Kidney capillary endothelial cell (primary cell): ENCODE measurements around the gene TEFM.
"Not testable (repeated sequence)": the region's sequence is repeated elsewhere in the genome, so short reads cannot be mapped to it uniquely, and the experiment has no call there.

ENCODE experiments used
- DNase-seq: peaks from one replicate; pipeline ENCODE4 v3.0.0-alpha.2; 2018; ENCODE audit warnings: low spot score

TEFM gene, protein sequence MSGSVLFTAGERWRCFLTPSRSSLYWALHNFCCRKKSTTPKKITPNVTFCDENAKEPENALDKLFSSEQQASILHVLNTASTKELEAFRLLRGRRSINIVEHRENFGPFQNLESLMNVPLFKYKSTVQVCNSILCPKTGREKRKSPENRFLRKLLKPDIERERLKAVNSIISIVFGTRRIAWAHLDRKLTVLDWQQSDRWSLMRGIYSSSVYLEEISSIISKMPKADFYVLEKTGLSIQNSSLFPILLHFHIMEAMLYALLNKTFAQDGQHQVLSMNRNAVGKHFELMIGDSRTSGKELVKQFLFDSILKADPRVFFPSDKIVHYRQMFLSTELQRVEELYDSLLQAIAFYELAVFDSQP

DNA sequence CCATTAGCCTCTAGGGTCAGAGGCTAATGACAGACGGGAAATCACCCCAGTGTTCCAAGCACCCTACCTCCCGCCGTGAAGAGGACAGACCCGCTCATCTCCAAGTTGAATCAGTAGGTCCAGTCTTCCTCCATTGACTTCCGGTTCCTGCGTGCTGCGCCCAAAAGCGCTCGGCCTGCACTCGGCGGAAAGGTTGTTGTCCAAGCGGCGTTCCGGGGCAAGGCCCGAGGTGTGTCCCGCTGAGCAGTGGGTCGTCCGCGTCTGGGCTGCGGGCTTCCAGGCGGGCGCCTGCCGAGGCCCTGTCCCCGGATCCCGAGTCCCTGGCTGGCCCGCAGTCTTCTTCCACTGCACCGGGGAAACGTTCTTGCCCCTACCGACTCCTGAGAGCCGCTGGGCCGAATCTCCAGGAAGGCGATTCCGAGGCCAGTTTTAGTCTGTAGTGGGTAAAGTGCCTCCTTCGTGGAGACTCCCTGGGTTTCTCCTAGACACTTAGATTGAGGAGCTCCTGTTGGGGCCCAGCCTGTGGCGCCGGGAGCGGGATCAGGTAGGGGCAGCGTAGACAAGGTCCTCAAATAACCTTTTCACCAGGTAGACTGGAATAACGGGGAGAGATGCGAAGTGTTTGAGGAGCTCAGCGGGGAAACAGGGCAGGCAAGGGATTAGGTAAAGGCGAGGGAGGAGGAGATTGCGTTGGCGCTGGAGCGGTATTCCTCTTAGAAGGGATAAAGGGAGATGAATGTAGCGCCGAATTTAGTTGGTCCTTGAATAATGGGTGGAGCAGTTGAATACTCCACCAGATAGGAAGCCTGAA lies at the start of gene TEFM:
Gene TEFM (minus strand): TSS at position 138 of the 811 bp plus-strand sequence. CDS start 40 bp downstream, at position 98.
- peak; percentile 85 for DNase-seq

DNA sequence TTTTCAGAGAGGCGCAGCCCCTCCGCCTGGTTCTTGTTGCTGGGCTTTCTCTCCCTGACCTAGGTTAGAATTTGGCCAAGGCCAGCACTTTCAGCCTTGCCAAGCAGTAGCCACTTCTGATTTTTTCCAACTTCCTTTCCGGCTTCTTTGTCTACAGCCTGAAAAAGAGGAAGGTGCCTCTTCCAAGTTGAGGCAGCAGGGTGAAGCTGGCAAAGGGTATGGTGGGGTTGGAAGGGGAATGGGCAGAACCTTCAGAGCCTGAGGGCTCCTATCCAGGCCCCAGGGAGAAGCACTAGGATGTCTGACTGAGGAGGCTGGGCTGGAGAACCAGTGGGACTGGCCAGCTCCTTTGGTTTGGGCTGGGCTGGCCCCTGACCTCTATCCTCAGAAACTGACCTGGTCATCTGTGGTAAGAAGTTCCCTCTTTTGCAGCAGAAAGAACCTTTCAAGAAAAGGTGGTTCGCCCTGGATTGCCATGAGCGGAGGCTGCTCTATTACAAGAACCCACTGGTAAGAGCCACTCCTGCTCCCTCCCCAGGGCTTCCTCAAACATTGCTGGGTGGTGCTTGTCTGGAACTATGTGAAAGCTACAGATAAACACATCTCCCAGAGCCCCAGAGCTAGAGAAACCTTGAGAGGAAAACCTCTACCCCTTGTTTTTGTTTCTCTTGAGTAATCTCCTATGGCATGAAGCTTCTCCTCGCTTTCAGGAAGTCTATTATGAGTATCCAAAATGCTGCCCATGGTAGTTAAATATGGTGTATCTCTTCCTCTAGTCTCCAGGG lies 48.2 kb upstream of the TEFM start:
- DNase-seq = no peak

DNA sequence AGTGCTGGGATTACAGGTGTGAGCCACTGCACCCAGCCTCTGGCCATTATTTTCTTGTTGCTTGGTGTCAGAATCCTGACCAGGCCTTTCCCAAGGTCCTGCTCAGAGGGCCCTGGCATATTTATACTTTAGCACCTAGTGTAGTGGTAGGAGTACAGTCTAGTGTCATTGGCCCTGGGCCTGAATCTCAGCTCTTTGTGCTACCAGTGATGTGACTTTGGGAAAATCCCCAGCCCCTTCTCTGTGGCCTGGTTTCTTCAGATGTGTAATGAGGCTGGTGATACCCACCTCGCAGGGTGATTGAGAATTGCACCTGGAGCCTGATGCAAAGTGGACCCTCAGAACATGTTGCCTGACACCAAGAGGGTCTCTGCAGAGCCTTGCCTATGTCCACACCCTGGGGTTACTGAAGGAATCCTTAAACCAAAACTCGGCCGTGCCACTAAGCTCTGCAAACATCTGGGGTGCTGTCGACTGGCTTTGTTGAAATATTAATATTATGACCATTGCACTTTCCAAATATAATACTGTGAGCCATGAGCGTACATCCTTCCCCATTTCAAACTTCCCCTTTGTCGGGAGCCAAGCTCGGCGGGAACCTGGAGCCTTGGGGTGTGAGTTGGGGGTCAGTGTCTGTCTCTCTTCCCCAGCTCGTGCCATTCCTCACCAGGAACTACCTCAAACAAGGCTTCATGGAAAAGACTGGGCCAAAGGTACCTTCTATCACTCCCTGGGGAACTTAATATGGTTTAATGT lies 46.8 kb upstream of the TEFM start:
- no peak for DNase-seq

DNA sequence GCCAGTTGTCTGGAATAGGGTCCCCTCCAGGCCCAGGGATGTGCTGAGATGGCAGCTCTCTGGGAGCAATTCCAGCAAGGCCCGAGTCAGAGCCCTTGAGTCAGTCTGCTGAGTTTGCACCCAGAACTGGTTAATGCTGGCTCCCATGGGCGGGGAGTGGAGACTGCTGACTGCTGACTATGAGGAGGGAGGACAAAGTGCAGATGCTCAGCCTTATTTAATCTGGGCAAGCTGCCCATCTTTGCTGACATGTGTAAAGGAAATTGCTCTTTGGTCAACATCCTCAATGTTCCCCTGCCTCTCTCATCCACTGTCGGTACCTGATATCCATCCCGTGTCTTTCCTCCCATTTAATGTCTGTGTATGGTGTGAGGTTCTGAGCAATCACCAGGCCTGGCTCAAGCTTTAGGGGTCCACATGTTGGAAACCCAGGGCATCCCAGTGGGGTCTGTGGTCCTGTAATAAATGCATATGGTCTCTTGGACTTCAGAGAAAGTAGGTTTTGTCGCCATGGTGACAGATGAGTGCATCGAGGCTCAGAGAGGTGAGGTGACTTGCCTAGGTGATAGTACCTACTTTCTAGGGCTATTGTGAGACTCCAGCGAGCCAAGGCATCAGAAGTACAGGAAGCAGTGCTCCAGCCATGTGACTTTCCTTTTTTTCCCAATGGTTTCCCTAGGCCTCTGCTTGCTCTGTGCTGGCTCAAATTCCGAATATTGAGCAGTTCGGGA lies 44.8 kb upstream of the TEFM start:
- peak; percentile 89 for DNase-seq

DNA sequence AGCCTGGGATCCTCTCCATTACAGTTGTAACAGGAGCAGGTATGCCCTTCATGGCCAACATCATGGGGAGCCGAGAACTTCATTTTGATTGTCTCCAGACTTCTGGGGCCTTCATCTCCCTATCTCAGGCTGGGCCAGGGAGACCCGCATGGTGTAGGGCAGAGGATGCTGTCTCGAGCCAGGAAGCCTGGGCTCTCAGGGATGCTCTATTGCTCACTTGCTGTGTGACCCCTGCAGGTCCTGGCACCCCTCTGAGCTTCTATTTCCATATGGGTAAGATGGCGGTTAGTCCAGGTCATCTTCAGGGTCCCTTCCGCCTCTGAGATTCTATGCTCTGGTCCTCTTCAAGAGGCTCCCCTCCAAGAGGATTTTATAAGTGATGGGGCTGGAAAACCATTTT lies 44.2 kb upstream of the TEFM start:
- DNase-seq = no peak

DNA sequence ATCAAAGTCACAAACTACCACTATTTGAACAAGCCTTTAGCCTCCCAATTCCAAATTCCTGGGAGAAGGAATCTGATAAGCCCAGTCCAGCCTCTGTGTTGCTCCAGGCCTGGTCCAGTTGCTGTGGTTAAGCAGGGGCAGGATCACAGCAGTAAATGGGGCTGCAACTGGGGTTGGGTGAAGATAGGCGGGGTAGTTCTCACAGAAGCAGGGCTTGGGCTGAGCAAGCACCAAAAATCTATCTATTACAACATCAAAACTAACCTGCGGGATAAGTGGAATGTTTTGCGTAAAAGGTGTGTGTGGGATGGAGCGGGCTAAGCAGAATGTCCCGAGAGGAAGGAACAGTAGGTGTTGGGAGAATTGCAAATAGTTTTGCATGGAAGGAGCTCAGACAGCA lies 41.8 kb upstream of the TEFM start:
- DNase-seq = no peak

DNA sequence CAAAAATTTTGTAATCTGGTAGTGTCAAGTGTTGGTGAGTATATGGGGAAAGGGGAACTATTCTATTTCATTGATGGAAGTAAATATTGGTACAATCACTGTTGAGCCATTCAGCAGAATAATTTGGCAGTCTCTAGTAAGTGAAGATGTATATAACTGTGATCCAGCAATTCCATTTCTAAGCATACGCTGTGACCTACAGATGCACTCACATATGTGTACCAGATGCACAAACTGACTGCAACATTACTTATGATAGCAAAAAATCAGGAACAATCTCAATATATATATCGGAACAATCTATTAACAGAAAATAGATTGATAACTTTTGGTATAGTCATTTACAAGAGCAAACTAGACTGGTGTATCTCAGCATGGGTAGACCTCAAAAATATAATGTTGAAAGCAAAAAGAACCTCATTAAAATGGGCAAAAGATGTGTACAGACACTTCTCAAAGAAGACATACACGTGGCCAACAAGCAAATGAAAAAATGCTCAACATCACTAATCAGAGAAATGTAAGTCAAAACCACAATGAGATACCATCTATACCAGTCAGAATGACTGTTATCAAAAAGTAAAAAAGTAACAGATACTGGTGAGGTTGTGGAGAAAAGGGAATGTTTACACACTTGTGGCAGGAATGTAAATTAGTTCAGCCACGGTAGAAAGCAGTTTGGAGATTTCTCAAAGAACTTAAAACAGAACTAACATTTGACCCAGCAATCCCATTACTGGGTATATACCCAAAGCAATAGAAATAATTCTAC lies 36.5 kb upstream of the TEFM start:
- no peak for DNase-seq

DNA sequence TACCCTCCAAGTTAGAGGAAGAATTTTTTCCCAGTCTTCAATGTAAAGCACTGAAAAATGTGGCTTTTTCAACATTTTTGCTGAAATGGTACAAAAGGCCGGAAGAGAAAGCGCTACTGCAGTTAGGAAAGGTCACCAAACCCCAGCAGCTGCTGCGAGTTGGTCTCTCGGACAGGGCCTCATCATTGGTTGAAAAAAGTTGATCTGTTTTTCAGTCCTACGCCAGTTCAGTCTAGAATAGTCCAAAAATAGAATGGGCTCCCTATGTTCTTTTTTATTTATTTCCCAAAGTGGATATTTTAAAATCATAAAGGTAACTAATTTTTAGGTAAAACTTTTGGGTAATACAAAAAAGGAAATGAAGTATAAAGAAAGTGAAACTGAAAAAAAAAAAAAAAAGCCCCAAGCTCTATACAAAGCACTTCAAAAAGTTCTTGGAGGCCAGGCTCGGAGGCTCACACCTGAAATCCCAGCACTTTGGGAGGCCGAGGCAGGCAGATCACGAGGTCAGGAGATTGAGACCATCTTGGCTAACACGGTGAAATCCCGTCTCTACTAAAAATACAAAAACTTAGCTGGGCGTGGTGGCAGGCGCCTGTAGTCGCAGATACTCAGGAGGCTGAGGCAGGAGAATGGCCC lies 33.1 kb upstream of the TEFM start:
- DNase-seq = no peak

DNA sequence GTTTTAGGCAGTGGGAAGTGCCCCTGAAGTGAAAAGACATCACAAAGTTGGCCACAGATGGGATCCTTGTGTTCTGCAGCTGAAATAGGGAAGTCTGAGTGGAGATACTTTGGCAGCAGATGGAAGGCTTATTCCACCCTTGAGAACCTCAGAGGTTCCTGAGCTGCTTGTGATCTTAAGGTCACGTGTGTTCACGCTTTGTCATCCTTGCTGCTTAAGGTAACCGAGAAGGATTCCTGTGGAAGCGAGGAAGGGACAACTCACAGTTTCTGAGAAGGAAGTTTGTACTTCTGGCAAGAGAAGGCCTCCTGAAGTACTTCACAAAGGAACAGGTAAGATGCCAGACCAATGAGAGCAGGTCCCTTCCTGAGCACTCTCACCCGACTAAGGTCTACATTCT lies 27.9 kb upstream of the TEFM start:
- no peak for DNase-seq

DNA sequence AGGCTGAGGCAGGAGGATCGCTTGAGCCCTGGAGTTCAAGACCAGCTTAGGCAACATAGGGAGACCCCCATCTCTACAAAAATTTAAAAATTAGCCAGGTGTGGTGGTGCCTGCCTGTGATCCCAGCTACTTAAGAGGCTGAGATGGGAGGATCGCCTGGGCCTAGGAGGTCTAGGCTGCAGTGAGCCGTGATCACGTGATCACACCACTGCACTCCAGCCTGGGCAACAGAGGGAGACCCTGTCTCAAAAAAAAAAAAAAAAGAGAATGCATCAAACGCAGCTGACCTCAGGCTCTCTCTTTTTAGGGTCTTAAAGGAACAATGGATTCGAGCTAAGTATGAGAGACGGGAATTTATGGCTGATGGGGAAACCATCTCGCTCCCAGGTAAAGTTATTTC lies 25.5 kb upstream of the TEFM start:
- DNase-seq = not testable (repeated sequence)

DNA sequence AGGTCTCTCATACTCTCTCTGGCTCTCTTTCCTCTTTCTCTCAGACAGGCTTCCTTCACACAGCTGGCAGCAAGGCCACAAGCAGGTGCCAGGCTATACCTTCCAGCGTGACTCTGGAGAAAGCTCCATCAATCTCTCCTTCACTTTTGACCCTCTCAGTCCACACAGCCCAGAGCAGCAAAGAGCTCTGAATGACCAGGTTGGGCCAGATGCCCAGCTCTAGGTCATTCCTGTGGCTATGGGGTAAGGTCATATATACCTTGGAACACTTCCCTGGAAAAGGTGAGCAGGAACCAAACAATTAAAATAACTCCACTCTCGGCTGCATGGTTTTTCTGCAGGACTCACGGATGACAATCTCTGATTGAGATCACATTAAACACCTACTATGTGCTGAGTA lies 24.5 kb upstream of the TEFM start:
- DNase-seq = no peak

DNA sequence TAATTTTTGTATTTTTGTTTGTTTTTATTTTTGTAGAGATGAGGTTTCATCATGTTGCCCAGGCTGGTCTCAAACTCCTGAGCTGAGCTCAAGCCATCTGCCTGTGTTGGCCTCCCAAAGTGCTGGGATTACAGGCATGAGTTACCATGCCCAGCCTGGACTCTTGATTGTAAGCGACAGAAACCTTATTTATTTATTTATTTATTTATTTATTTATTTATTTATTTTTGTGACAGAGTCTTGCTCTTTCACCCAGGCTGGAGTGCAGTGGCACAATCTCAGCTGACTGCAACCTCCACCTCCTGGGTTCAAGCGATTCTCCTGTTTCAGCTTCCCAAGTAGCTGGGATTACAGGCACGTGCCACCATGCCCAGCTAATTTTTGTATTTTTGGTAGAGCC lies 23.8 kb upstream of the TEFM start:
- DNase-seq = not testable (repeated sequence)

DNA sequence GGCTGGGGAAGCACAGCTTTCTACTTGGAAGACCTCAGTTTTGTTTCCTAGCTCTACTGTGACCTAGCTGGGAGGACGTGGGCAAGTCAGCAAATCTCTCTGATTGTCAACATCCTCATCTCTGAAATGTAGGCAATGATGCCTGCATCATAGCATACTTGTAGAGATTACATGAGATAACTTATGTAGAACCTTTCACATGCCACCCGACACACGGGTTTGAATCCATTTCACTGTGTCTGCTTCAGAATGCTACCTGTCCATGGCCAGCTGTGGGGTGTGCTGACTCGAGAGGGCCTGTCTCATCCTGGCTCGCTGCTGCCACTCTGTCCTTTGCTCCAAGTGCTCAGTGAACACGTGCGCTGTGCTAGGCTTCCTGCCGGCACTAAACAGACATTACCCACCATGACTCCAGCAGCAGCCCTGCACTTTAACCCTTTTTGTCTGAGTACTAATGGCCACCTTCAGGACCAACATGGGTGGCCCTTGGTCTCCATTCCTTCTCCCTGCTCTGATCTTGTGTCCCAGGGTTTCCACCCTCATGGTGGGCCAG lies 23.1 kb upstream of the TEFM start:
- no peak for DNase-seq

DNA sequence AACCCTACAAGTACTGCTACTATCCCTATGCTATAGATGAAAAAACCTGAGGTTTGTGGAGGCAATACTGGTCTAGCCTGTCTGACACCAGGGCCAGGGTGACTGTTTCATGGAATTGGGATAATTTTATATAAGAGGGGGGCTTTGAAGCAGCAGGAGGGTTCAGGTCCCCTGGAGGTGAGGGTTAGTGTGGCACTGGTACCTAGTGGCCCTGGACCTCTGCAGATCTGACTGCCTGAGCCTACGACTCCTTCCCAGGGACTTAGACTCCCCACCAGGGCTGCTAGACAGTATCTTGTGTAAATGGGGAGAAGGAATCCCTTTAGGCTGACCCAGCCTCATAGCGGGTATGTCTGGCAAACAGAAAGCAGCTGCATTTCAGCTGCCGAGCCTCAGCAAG lies 22.5 kb upstream of the TEFM start:
- DNase-seq = no peak

DNA sequence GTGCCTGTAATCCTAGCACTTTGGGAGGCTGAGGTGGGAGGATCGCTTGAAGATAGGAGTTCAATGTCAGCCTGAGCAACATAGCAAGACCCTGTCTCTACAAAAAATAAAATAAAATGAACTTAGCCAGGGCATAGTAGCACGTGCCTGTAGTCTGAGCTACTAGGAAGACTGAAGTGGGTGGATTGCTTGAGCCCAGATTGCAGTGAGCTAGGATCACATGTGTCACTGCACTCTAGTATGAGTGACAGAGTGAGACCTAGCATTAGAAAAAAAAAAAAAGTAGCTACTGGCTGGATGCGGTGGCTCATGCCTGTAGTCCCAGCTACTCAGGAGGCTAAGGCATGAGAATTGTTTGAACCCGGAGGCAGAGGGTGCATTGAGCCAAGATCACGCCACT lies 21.7 kb upstream of the TEFM start:
- DNase-seq = no peak

DNA sequence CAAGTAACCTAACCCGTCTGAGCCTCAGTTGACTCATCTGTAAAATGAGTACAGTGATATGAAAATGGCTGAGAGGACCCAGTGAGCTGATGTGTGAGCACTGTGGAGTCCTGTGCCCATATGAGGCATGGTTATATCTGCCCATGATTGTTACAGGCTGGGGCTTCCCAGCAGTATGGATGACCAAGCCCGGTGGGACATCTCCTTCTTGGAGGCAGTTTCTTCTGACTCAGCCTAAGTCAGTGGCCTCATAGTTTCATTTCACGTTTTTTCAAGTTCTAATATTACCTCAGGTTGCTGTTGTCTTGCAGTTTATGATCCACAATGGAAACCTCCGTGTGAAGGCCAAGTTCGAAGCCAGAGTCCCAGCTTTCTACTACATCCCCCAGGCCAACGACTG lies 20.5 kb upstream of the TEFM start:
- no peak for DNase-seq

DNA sequence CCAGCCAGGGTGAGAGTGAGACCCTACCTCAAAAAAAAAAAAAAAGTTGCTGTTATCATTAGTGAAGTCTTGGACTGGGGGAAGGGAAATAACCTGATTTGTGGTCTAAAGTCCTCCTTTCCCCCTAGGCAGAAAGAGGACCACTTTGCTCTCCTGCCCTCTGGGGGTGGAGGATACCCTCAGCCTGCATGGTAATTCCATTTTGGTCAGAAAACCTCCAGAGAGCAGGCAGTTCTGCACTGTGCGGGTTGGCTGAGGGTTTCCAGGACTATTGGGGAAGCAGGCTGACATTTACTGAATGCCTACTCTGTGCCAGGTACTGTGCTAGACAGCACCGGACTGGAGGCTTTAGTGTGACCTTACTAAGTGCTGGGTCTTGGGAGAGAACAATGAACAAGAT lies 18.3 kb upstream of the TEFM start:
- DNase-seq = no peak

DNA sequence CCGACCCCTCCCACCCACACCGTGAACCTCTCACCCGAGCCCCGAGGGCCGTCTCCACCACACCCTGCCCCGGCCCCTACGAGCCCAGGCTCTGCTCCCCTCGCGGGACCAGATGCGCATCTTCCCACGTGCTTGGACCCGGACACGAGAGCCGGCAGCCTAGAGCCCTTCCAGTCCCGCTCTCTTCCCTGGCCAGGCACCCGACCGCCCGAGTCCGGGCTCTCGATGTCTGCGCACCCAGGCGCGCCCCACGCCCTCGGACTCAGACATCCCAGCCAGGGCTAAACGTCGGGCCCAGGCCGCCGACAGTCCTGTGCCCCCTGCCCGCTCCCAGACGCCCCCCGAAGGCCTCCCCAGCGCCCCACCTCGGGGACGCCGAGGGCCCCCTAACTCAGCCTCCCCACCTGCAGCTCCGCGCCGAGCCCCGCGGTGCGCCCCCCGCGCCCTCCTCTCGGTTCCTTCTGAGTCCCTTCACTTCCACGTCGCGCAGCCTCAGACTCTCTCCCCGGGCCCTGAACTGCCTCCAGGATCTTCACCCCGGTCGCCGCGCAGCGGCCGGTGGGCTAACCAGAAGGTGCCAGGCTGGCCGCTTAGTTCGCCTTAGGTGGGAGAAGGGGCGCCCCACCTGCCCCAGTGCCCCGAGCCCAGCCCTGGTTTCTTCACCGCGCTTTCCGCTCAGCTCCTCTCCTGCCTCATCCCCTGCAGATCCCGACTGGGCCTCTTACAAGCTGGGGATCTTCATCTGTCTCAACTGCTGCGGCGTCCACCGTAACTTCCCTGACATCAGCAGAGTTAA lies 16.4 kb upstream of the TEFM start:
- no peak for DNase-seq
